ENCODE data around the gene HSD11B2. TPM values are rescaled to one million over a fixed set of nuclear protein-coding genes. Genes with fewer than 3 reads are reported as not detected.

The HSD11B2 gene
- total and polyA plus RNA-seq, 10 of the 15 experiments (the other 5 are each of a cell fraction or from before 2014, with no cell fraction given), result 0.09 to 0.34 (median 0.21) TPM; not detected in 2

- ATAC-seq (no peak), DNase-seq (ENCODE audit: low read depth, low spot score) (no peak), FAIRE-seq (no peak)
- no peak overlapping the region for H2AFZ ChIP-seq (ENCODE audit: control insufficient read depth, low read depth, low read length)
- H3K4me2 ChIP-seq (ENCODE audit: control insufficient read depth, insufficient read depth), result no peak overlapping the region
- H3K9ac ChIP-seq (ENCODE audit: control insufficient read depth, insufficient read depth, low read length), result no peak overlapping the region
- H4K20me1 ChIP-seq (ENCODE audit: control insufficient read depth, insufficient read depth), result peaks cover 21% of the 10 kb centered on the region
- H3K4me3 ChIP-seq, result no peak overlapping the region
- ChIA-PET RAD21 (ENCODE audit: unreplicated experiment) (interaction anchor here (2.2 kb wide), 1 partner anchor 33 kb away, joined by 7 read pairs; no protein-coding TSS in a partner anchor), POLR2A (interaction anchor here (0.5 kb wide), 1 partner anchor 83 kb away, joined by 9 read pairs; no protein-coding TSS in a partner anchor), CTCF (interaction anchor here (1.1 to 8.0 kb wide), 3 partner anchors 33 to 201 kb away, joined by 3 to 81 read pairs (median 4); no protein-coding TSS in a partner anchor), SMC1A (ENCODE audit: uncharacterized antibody, unreplicated experiment) (no interaction called here)
- no peaks in the 10 kb centered on the region for H3K27me3 ChIP-seq (replicated peaks in 1 of 2; ENCODE audit: control insufficient read depth in 2 of 2, insufficient read depth in 2 of 2, low read length in 1 of 2)
- no TSS peak for BruUV-seq (replicated peaks)
- intact Hi-C loops (cut with micrococcal nuclease; ENCODE audit: unreplicated experiment), result no loop called here
- no peak overlapping the region for H3K27ac ChIP-seq (ENCODE audit: control insufficient read depth, insufficient read depth)
- H3K4me1 ChIP-seq (ENCODE audit: control insufficient read depth, insufficient read depth, low read length), result peaks cover 4% of the 10 kb centered on the region
- in situ Hi-C loops (cut with MboI), result no loop called here
- peaks cover 4 to 7% of the 10 kb centered on the region in 2 experiments; a peak in 3 of 4 replicates for H3K36me3 ChIP-seq (ENCODE audit: control insufficient read depth in 2 of 2, insufficient read depth in 2 of 2, low read length in 1 of 2)
- peaks cover 12% of the 10 kb centered on the region for H3K79me2 ChIP-seq (ENCODE audit: control insufficient read depth, insufficient read depth, low read length)
- TF ChIP-seq POLR2A (IDR thresholded peaks at IDR 0.05; ENCODE audit: low read depth, low read length), result 0 out of 2 replicates have a peak, but pooled peaks have one; percentile 27
- TF ChIP-seq TAF1 (IDR thresholded peaks at IDR 0.05; ENCODE audit: borderline replicate concordance, low read depth, low read length), result no peak
- 67% methylated on average over 2 of the region's 2 CpGs for WGBS (ENCODE audit: insufficient coverage, insufficient replicate concordance, low lambda C conversion rate, missing lambda C conversion rate)
- no peaks in the 10 kb centered on the region for H3K9me3 ChIP-seq (replicated peaks; ENCODE audit: control insufficient read depth, insufficient read depth, low read length)
These were observed 30.0 kb downstream of the HSD11B2 start for GRCh38 chr16:67460961-67461360.

GRCh38 chr16:67461600-67462278 lies 30.8 kb downstream of the HSD11B2 start:
- BruUV-seq (replicated peaks), result no TSS peak
- Histone ChIP-seq H3K4me3 (no peak overlapping the region), H2AFZ (ENCODE audit: control insufficient read depth, low read depth, low read length) (no peak overlapping the region), H3K4me1 (ENCODE audit: control insufficient read depth, insufficient read depth, low read length) (peaks cover 4% of the 10 kb centered on the region), H4K20me1 (ENCODE audit: control insufficient read depth, insufficient read depth) (peaks cover 21% of the 10 kb centered on the region), H3K36me3 (ENCODE audit: control insufficient read depth in 2 of 2, insufficient read depth in 2 of 2, low read length in 1 of 2) (peaks cover 4 to 7% of the 10 kb centered on the region in 2 experiments; a peak in 3 of 4 replicates), H3K27me3 (replicated peaks in 1 of 2; ENCODE audit: control insufficient read depth in 2 of 2, insufficient read depth in 2 of 2, low read length in 1 of 2) (no peaks in the 10 kb centered on the region), H3K9me3 (replicated peaks; ENCODE audit: control insufficient read depth, insufficient read depth, low read length) (no peaks in the 10 kb centered on the region), H3K4me2 (ENCODE audit: control insufficient read depth, insufficient read depth) (no peak overlapping the region), H3K27ac (ENCODE audit: control insufficient read depth, insufficient read depth) (no peak overlapping the region), H3K79me2 (ENCODE audit: control insufficient read depth, insufficient read depth, low read length) (peaks cover 12% of the 10 kb centered on the region), H3K9ac (ENCODE audit: control insufficient read depth, insufficient read depth, low read length) (no peak overlapping the region)
- ATAC-seq (no peak), FAIRE-seq (no peak), DNase-seq (ENCODE audit: low read depth, low spot score) (no peak)
- ChIA-PET SMC1A (ENCODE audit: uncharacterized antibody, unreplicated experiment) (no interaction called here), RAD21 (ENCODE audit: unreplicated experiment) (interaction anchor here (2.2 kb wide), 1 partner anchor 34 kb away, joined by 7 read pairs; no protein-coding TSS in a partner anchor), POLR2A (no interaction called here), CTCF (interaction anchor here (1.0 to 8.0 kb wide), 5 partner anchors 14 to 202 kb away, joined by 3 to 81 read pairs (median 4); no protein-coding TSS in a partner anchor)
- intact Hi-C loops (cut with micrococcal nuclease; ENCODE audit: unreplicated experiment) (no loop called here), in situ Hi-C loops (cut with MboI) (no loop called here)
- 86% methylated on average over 8 of the region's 8 CpGs for WGBS (ENCODE audit: insufficient coverage, insufficient replicate concordance, low lambda C conversion rate, missing lambda C conversion rate)
- TF ChIP-seq SPI1 (IDR thresholded peaks at IDR 0.05; ENCODE audit: borderline replicate concordance, insufficient read depth, low read depth, low read length) (no peak), ZSCAN29 (IDR thresholded peaks at IDR 0.05) (no peak), KLF5 (IDR thresholded peaks at IDR 0.05; ENCODE audit: partially characterized antibody) (no peak), BRCA1 (IDR thresholded peaks at IDR 0.05; ENCODE audit: low read depth, low read length) (no peak), MYC (IDR thresholded peaks at IDR 0.05; ENCODE audit: insufficient read depth, insufficient read length, insufficient replicate concordance, low read length, severe bottlenecking) (no peak), ATF3 (IDR thresholded peaks at IDR 0.05; ENCODE audit: borderline replicate concordance, extremely low read depth, low read depth, low read length) (no peak), SKIL (IDR thresholded peaks at IDR 0.05; ENCODE audit: low read depth, poor library complexity, severe bottlenecking) (no peak), SREBF2 (IDR thresholded peaks at IDR 0.05; ENCODE audit: low read length) (no peak), TCF3 (IDR thresholded peaks at IDR 0.05; ENCODE audit: borderline replicate concordance, insufficient read depth, low read depth, low read length) (no peak), BCL11A (IDR thresholded peaks at IDR 0.05; ENCODE audit: low read depth, low read length) (no peak)
